Putamen (tissue), 1 donor: ENCODE results near the gene AIG1.
A peak's percentile ranks its signal among the peaks of the same experiment; 100 is the strongest.
"Not testable (repeated sequence)": the region's sequence is repeated elsewhere in the genome, so short reads cannot be mapped to it uniquely, and the experiment has no call there.

Source experiments
- DNase-seq: peaks from one replicate; pipeline ENCODE4 v3.0.0-alpha.2; 2016; ENCODE audit warnings: low spot score

Gene AIG1

DNA sequence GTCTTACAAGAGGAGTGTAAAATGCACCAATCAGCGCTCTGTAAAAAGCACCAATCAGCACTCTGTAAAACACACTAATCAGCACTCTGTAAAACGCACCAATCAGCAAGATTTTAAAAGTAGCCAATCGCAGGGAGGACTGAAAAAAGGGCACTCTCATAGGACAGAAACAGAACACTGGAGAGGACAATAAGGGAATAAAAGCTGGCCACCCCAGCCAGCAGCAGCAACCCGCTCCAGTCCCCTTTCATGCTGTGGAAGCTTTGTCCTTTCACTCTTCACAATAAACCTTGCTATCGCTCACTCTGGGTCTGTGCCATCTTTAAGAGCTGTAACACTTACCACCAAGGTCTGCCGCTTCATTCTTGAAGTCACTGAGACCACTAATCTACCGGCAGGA lies 1.7 kb upstream of the AIG1 start:
- peak; percentile 10 for DNase-seq

DNA sequence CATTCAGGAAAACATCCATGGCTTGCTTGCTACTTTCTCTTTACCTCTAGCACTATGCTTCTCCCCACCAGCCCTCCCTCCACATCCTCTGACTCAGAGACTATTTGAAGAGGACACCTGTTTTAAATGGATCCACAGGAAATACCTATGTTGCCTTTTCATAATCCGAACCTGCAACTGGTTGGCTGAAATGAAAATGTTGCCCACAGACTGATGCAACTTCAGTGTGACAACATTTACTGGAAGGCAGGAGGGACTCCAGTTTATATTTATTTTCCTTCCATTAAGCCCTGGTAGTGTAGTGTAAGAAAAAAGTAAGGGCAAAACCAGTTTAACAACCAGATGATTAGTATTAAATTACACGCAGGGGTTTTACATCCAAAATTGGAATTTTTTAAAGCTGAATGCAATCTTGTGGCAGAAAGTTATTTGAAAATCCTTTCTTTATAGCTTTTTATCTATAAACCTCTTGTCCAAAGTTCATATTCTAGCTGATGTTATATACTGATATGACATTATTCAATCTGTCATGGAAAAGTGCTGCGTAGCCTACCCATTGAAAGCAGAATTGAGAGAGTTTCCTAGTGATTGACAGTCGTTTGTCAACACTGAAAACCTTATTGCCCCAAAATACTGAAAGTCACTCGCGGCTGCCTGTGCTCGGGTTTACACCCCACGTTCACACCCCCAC lies 881 bp upstream of the AIG1 start:
- DNase-seq, result no peak

DNA sequence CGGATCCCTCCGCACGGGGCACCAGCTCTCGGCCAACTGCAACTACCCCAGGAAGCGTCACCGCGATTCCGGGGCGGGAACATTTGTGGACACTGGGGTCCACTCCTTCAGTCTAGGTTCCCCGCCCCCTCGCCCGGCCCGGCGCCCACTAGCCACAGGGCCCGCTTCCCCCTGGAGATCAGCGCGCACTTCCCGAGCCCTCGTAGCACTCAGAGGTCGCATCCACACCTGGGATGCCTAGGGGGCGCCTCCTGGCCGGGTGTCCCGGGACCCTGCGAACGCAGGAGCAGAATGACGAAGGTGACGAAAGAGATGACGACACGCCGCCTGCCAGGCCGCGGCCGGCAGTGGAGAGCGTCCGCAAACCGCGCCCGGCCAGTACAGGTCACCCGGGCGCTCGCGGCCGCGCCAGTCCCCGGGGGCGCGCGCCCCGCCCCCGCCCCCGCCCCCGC lies 309 bp upstream of the AIG1 start:
- peak; percentile 62 for DNase-seq

DNA sequence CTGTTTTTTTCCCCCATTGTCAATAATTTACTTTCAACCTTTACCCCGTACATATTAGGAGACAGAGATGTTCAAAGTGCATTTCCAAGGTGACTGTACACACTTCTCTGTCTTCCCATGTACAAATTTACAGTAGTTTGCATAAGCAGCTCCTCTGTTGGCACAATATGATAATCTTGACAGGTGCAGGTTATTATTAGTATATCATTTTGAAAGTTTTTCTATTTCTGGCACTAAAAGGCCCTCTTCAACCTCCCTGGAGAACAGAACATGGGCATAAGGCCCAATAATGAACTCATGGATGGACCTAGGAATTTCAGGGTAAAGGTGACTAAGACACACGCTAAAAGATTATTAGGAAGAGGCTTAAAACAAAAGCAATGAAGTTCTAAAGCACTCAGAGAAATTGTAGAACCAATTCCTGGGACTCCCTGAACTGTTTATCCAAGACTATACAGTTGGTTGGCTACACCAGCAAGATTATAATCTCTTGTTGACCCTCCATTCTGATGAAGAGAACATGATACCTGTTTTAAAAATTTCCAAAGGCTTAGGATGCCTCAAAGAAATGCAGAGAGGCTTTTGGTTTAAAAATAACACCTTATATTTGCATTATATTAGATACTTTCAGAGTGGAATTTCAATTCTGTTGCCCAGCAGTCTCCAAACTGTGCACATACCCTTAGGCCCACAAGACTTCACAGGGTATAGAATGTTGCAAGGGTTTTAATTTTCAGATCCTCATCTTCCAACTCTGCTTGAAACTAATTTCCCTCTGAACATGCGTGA lies 1.1 kb downstream of the AIG1 start:
- DNase-seq, result peak; percentile 11

DNA sequence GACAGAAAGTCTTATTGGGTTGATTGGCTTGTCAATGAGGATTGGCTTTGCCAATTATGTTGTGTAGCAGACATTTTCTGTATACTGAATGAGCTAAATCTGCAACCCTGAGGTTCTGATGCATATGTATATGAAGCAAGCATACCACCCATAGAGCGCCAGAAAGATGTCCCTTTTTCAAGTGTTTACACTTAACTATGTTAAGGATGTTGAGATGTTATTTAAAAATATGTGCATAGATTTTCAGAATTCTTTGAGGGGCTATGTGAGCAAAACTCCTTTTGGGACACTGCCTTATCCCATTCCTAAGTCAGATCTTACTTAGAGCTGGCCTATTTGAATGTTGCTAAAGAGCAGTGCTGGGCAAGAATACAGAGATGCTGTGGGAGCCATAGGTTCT lies 1.9 kb downstream of the AIG1 start:
- DNase-seq, result no peak

DNA sequence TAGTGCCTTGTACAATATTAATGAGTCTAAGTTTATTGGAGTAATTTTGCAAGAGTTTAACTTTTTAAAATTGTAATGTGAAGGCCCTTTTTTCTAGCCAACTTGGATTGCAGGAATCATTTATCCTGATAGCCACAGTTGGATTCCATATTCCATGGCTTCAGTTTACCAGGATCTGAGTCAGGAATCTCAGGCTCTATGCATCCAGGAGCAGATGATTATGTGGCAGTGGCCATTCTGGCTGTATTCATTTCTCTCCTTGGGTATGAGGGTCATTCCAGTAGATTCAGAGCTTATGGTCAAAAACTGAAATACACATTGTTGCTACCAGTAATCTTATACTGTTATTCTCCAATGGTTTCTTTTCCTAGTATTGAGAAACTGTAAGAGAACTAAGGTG lies 2.9 kb downstream of the AIG1 start:
- DNase-seq, result no peak

DNA sequence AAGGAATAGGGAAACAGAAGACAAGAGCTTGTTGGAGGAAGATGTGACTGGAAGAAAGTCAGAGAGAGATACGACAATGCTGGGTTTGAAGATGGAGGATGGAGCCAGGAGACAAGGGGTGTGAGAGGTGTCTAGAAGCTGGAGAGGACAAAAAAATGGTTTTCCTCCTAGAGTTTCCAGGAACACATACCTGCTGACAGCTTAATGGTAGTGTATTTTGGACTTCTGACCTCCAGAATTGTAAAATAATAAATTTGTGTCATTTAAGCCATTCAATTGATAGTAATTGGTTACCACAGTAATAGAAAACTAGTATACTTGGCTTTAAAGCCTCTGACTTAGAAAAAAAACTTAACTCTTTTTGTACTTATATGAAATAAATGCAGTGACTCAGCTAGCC lies 3.6 kb downstream of the AIG1 start:
- DNase-seq, result no peak

DNA sequence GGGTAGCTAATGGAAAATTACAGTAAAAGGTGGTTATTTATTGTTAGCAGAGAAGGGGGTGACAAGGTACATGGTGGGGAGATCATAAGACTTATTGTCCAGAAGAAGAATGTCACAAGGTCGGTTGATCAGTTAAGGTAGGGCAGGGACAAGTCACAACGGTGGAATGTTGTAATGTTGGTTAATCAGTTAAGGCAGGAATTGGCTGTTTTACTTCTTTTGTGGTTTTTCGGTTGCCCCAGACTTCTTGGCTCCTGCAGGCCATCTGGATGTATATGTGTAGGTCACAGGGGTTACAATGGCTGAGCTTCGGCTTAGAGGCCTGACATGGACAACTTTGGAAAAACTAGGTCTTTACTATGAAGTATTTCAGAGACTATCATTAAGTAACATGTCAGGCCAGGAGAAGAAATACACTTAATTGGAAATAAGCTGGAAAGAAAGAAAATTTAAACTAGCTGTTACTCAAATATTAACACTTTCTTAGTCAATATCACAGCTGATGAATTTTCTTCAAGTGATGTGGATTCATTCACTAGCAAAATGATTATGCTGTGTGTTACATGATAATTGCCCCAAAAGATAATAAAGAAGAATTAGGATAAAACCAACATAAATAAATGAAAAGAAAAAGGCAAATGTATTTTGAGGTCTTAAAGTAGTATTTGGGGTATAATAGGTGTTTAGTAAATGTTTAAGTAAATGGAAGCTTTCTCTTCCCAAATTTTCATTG lies 4.4 kb downstream of the AIG1 start:
- no peak for DNase-seq

DNA sequence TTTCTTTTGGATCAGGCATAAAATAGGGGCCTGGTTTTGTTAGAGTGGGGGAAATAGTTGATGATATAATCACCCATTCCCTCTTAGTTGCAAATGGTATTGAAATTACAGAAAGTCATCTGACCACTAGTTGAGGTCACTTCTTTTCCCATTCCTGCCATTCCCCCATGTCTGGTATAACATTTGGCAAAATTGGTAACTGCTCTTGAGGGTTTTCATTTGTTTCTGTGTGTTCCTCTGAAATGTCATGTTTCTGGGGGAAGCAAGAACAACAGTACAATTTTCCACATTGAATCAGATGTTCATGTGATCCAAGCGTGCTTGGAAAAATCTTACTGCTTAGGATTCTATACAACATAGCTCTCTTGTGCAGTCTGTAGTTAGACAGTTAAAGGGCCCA lies 7.3 kb downstream of the AIG1 start:
- DNase-seq, result no peak

DNA sequence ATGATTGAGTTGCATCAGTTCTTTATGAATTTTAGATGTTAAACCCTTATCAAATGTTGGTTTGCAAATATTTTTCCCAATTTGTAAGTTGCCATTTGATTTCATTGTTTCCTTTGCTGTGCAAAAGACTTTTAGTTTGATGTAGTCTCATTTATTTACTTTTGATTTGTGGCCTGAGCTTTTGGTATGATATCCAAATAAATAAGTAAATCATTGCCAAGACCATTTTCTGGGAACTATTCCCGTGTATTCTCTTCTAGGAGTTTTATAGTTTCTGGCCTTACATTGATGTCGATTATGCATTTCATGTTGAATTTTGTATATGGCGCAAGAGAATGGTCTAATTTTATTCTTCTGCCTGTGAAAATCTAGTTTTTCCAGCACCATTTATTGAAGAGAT lies 13.4 kb downstream of the AIG1 start:
- no peak for DNase-seq

DNA sequence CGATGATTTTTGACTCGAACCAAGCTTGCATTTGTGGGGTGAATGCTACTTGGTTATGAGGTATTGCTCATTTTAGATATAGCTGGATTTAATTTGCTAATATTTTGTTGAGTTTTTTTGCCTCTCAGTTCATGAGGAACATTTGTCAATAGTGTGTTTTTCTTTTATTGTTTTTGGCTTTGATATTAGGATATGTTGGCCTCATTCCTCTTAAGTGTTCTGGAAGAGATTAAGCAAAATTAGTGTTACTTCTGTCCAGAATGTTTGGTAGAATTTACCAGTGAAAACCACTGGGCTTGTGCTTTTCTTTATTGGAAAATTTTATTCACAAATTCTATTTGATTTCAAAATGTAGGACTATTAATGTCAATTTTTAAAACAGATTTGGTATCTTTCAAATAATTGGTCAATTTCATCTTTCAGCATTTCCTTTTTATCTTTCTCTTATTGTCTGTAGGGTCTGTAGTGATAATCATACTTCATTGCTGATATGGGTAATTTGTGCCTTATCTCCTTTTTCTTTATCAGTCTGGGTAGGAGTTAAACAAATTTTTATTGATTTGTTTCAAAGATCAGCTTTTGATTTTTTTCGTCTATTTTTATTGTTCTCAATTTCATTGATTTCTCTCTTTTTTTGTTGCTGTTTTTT lies 14.1 kb downstream of the AIG1 start:
- DNase-seq, result no peak

DNA sequence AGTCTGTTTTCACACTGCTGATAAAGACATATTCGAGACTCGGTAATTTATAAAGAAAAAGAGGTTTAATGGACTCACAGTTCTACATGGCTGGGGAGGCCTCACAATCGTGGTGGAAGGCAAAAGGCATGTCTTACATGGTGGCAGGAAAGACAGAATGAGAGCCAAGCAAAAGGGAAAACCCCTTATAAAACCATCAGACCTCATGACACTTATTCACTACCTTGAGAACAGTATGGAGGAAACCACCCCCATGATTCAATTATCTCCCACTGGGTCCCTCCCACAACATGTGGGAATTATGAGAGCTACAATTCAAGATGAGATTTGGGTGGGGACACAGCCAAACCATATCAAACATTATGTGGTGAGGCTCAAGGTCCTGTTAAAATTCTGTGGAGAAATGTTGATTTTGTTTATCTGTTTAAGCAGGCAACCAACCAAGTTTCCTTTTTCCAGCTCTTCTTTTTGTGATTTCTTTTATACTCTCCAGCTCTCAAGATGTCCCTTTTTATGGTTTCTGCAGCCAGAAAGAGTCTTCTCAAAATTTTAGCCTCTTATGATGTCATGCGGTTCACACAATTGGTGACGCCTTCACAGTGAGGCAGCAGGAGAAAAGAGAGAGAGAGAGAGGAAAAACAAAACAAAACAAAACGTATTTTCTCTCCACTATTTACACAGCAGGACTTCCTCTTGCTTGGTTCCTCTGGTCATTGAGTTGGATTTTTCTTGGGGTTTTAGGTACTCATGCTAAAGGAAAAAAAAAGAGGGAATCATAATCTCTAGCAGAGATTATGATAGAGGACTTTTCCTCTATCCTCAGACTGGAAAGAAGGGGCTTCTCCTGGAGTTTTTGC lies 18.0 kb downstream of the AIG1 start:
- no peak for DNase-seq

DNA sequence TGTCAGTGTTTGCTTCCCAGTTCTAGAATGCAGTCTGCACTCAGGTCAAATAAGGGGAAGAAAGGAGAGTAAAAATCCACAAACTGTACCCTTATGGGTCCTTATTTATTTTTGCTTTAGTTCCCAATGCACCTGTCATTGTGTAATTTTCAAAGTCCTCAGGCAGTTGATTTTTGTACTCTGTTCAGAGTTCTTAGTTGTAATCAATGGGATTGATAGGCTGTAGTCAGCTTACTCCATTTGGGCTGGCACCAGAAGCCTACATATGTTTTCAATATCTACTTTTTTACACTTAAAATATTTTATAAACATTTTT lies 18.6 kb downstream of the AIG1 start:
- DNase-seq, result no peak

DNA sequence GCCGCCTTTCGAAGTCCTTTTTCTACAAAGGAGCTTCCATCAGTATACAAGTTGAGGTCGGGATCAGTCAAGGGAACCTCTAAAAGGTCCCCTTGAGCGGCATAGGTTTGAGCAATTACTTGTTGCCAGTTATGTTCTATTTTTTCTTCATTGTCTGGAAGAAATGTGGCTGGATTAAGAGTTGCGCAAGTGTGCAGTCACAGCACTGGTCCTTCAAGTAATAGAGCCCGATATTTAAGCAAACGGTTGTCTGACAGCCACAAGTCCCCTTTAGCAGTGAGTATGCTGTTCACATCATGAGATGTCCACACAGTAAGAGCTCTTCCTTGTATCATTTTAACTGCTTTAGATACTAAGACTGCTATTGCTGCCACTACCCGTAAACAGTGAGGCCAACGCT lies 21.6 kb downstream of the AIG1 start:
- DNase-seq, result not testable (repeated sequence)

DNA sequence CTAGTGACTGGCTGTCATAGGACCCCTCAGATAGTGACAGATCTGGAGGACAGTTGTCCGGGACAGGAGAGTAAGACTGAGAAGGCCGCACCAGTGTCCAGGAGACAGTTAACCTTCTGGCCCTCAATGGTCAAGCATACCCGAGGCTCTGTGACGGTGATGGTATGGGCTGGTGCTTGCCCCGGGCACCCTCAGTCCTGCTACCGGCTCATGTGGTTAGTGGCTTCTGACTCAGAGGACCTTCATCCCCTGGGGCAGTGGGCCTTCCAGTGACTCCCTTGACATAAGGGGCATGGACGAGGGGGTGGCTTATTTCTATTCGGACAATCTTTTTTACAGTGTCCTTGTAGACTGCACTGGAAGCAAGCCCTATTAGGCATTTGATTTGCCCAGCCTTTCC lies 23.3 kb downstream of the AIG1 start:
- not testable (repeated sequence) for DNase-seq

DNA sequence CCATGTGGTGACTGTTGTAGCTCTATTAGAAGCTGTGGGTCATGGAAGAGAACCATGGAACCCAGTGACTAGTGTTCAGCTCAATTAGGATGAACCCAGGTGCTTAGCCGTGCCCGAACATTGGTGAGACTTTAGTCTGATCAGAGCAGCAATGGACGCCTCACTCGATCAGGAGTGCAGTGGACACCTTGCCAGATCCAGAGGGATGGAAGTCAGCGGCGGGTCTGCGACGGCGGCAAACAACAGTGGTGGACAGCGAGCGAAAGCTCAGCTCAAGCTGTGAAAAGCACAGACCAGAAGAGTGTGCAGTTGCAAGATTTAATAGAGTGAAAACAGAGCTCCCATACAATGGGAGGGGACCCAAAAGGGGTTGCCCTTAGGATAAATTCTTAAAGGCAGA lies 26.6 kb downstream of the AIG1 start:
- not testable (repeated sequence) for DNase-seq

DNA sequence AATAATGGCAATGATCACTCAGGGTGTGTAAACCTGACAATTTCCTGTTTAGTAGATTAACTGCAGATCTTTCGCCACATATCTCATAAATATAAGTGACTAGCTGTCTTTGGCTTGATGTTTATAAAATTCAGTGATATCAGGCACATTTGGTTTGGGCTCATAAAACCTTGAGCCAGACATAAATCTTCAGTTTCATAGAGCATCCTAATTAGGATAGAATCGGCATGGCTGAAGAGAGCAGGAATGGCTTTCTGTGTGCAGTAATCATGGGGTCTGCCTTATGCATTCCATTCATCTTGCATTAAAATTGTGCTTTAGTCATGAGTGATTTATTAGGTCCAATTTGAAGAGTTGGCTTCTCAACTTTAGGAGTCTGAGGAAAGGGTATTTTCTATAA lies 27.2 kb downstream of the AIG1 start:
- no peak for DNase-seq

DNA sequence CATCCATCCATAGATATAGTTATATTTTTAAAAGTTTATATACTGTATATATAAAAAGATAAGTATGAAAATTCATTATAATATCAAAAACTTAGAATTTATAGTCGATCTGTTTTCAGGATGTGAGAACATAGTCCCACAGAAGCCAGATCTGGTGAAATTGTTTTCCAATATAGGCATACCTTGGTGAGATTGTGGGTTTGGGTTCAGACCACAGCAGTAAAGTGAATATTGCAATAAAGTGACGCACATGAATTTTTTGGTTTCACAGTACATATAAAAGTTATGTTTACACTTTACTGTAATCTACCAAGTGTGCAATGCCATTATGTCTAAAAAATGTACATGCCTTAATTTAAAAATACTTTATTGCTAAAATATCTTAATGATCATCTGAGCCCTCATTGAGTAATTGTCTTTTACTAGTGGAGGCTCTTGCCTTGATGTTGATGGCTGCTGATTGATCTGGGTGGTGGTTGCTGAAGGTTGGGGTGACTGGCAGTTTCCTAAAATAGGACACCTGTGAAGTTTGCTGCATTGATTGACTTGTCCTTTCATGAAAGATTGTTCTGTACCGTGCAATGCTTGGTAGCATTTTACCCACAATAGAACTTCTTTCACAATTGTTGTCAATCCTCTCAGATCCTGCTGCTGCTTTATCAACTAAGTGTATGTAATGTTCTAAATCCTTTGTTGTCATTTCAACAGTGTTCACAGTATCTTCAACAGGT lies 29.8 kb downstream of the AIG1 start:
- DNase-seq, result no peak

DNA sequence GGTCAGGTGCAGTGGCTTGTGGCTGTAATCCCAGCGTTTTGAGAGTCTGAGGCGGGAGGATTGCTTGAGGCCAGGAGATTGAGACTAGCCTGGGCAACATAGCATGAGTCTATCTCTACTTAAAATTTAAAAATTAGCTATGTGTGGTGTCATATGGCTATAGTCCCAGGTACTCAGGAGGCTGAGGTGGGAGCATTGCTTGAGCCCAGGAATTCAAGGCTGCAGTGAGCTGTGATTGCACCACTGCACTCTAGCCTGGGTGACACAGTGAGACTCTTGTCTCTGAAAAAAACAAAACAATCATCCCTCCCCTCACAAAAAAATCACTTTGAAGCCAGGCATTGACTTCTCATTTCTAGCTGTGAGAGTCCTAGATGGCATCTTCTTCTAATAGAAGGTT lies 32.1 kb downstream of the AIG1 start:
- DNase-seq, result no peak

DNA sequence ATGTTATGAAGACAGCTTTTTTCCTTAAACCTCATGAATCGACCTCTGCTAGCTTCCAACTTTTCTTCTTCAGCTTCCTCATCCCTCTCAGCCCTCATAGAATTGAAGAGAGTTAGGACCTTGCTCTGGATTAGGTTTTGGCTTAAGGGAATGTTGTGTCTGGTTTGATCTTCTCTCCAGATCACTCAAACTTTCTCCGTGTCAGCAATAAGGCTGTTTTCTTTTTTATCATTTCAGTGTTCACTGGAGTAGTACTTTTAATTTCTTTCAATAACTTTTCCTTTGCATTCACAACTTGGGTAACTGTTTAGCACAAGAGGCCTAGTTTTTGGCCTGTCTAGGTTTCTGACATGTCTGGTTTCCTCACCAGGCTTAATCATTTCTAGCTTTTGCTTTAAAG lies 32.6 kb downstream of the AIG1 start:
- no peak for DNase-seq

DNA sequence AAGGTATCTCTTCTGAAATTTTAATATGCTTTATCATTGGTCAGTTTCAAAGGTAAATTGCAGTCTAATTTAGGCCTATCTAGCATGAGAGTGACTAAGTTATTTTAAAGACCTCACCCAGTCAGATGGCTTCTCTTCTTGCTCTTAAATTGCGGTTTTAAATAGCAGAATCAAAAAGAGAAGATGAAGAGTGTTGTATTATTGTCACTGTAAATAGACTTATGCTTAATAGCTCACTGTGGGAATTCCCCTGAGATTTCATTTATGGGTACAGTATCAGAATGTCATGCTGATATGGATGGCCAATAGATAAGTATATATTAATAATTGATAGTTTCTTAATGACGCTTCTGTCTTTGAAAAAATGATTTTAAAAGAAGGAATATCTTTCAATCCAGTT lies 35.7 kb downstream of the AIG1 start:
- no peak for DNase-seq
